Neuron (in vitro differentiated cells): ENCODE measurements around the gene GALNTL6.

Experiments
- H2AFZ ChIP-seq: one replicate; pipeline ENCODE4 v1.6.1; 2013; ENCODE audit warnings: low read depth, mild to moderate bottlenecking, inconsistent platforms, low read length, moderate library complexity
- H3K27me3 ChIP-seq: one replicate; pipeline ENCODE4 v1.6.1; 2013; ENCODE audit warnings: low read length; ENCODE audit not compliant: insufficient read depth
- H3K36me3 ChIP-seq: one replicate; pipeline ENCODE4 v1.6.1; 2013; ENCODE audit warnings: low read length; ENCODE audit not compliant: insufficient read depth
- H3K4me1 ChIP-seq: one replicate; pipeline ENCODE4 v1.6.1; 2013; ENCODE audit warnings: low read length; ENCODE audit not compliant: insufficient read depth
- H3K4me3 ChIP-seq: 2 replicates; pipeline ENCODE4 v1.5.1; 2013; ENCODE audit warnings: mild to moderate bottlenecking, low read length, moderate library complexity
- H3K9me3 ChIP-seq: one replicate; pipeline ENCODE4 v1.6.1; 2013; ENCODE audit warnings: low read length

Gene GALNTL6

DNA sequence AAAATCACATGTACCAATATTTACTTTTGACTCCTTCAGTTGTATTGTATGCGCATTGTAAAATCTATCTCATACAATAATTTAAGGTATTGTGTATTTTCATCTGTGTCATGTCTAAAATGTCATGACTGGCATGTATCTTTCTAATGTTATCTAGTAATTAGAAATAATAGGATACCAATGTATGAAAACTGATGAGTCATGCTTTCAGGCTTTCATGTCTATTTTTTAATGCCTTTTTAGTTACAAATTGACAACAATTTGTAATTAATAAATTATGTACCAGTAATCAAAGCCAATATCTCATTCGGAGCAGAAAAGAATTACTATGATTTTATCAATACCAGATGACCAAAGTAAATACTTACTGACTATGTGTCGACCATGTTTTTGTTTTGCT, 107.7 kb downstream of the GALNTL6 start:
- Histone ChIP-seq H3K27me3 (no peaks in the 10 kb centered on the region), H3K9me3 (no peaks in the 10 kb centered on the region), H3K36me3 (no peaks in the 10 kb centered on the region), H3K4me1 (no peaks in the 10 kb centered on the region), H2AFZ (no peak overlapping the region), H3K4me3 (no peak overlapping the region)

DNA sequence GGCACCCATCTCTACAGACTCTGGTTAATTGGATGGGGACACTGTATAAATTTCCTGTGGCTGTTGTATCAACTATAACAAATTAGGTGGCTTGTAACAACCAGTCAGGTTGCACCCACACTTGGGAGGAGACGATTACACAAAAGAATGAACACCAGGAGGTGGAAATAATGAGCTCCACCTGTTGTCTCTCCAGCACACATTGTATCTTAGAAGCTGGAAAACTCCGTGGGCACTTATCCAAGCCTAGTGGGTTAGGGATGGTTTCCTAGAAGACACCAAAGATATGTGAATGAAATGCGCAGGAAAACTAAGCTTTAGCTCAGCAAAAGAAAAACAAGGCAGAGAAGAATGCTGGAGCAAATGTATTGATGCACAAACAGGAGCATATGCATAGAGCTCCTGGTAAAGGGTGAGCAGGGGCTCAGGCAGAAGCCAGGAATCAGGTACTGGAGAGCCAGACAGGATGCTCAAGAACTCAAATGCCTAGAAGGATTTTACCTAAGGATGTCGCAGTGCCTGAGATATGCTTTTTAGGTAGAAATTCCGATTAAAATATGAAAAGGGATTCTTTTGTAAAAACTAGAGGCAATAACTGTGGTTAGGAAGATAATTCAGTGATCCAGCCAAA, 111.7 kb downstream of the GALNTL6 start:
- H3K4me1 ChIP-seq = no peaks in the 10 kb centered on the region
- H3K9me3 ChIP-seq = no peaks in the 10 kb centered on the region
- no peak overlapping the region for H3K4me3 ChIP-seq
- no peaks in the 10 kb centered on the region for H3K36me3 ChIP-seq
- no peaks in the 10 kb centered on the region for H3K27me3 ChIP-seq
- H2AFZ ChIP-seq = no peak overlapping the region

DNA sequence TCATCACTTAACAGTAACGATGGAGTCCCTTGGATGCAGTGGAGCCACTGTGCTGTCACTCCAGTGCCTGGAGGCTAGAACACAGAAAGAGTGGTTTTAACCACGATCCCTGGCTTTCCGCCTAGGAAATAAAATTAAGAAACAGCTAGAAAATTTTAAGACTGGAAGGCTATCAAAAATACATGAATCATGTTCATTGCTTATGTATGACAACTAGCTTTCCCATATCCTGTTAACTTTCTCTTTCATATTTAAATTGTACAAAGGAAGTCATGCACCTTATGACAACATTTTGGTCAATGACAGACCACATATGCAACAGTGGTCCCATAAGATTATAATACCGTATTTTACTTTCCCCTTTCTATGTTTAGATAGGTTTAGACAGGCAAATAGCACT, 115.1 kb downstream of the GALNTL6 start:
- no peaks in the 10 kb centered on the region for H3K9me3 ChIP-seq
- no peaks in the 10 kb centered on the region for H3K36me3 ChIP-seq
- no peaks in the 10 kb centered on the region for H3K4me1 ChIP-seq
- H2AFZ ChIP-seq = no peak overlapping the region
- no peak overlapping the region for H3K4me3 ChIP-seq
- no peaks in the 10 kb centered on the region for H3K27me3 ChIP-seq

- no peaks in the 10 kb centered on the region for H3K36me3 ChIP-seq
- H3K9me3 ChIP-seq = no peaks in the 10 kb centered on the region
- no peak overlapping the region for H2AFZ ChIP-seq
- H3K4me3 ChIP-seq = no peak overlapping the region
- H3K27me3 ChIP-seq = no peaks in the 10 kb centered on the region
- H3K4me1 ChIP-seq = no peaks in the 10 kb centered on the region
Observed at GRCh38 chr4:171929477-171929876, 116.3 kb downstream of the GALNTL6 start.

DNA sequence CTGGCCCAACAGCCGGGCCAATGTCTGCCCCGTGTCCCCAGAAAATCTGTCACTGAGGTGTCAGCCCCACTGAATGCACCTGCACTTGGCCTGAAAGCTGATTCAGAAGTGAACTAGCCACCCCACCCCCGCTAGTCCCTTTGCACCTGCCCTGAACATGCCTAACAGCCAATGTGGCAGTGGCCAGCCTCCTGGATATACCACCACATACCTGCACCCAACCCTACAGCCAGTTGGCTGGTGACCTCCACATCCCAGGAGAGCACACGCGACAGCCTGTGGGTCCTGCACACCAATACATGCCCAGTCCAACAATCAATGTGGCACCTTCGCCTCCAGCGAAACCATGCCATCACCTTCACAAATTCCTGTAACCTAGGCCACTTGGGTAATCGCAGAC, 116.7 kb downstream of the GALNTL6 start:
- Histone ChIP-seq H2AFZ (no peak overlapping the region), H3K4me1 (no peaks in the 10 kb centered on the region), H3K9me3 (no peaks in the 10 kb centered on the region), H3K36me3 (no peaks in the 10 kb centered on the region), H3K4me3 (no peak overlapping the region), H3K27me3 (no peaks in the 10 kb centered on the region)

GRCh38 chr4:171932238-171932637, 119.0 kb downstream of the GALNTL6 start:
- Histone ChIP-seq H3K27me3 (no peaks in the 10 kb centered on the region), H2AFZ (no peak overlapping the region), H3K4me1 (no peaks in the 10 kb centered on the region), H3K4me3 (no peak overlapping the region), H3K36me3 (no peaks in the 10 kb centered on the region), H3K9me3 (no peaks in the 10 kb centered on the region)

- Histone ChIP-seq H3K36me3 (no peaks in the 10 kb centered on the region), H3K9me3 (no peaks in the 10 kb centered on the region), H2AFZ (no peak overlapping the region), H3K4me1 (peaks cover 11% of the 10 kb centered on the region), H3K4me3 (no peak overlapping the region), H3K27me3 (no peaks in the 10 kb centered on the region)
Observed at GRCh38 chr4:171940656-171941055, 127.5 kb downstream of the GALNTL6 start.

- Histone ChIP-seq H3K36me3 (no peaks in the 10 kb centered on the region), H3K4me3 (no peak overlapping the region), H3K27me3 (no peaks in the 10 kb centered on the region), H3K9me3 (no peaks in the 10 kb centered on the region), H3K4me1 (no peaks in the 10 kb centered on the region), H2AFZ (no peak overlapping the region)
Observed at GRCh38 chr4:171947400-171947799, 134.2 kb downstream of the GALNTL6 start.

DNA sequence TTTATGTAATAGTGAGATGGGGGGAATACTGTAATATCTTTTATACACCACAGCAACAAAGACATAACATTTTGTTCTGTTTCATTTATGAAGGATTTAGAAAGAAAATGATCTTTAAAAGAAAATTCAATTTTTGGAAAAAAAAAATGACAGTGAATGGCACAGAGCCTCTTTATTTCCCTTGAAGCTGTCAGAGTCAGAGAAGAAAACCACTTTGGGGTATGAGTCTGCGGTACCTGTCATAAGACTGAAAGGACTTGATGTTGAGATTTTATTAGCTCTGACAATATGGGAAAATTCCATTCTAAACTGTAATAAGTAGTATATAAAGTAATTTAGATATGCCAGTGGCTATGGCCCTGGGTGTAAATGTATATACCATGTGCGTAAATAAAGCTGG, 134.8 kb downstream of the GALNTL6 start:
- no peak overlapping the region for H2AFZ ChIP-seq
- no peaks in the 10 kb centered on the region for H3K9me3 ChIP-seq
- no peaks in the 10 kb centered on the region for H3K27me3 ChIP-seq
- no peaks in the 10 kb centered on the region for H3K4me1 ChIP-seq
- no peak overlapping the region for H3K4me3 ChIP-seq
- H3K36me3 ChIP-seq = no peaks in the 10 kb centered on the region

DNA sequence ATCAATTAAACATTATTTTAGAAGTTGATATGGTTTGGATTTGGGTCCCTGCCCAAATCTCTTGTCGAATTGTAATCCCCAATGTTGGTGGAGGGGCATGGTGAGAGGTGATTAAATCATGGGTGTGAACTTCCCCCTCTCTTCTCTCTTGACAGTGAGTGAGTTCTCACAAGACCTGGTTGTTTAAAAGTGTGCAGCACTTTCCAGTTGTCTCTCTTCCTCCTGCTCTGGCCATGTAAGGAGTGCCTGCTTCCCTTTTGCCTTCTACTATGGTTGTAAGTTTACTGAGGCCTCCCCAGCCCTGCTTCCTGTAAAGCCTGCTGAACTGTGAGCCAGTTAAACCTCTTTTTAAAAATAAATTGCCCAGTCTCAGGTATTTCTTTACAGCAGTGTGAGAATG, 141.4 kb downstream of the GALNTL6 start:
- Histone ChIP-seq H3K36me3 (no peaks in the 10 kb centered on the region), H3K4me1 (no peaks in the 10 kb centered on the region), H3K27me3 (no peaks in the 10 kb centered on the region), H3K4me3 (no peak overlapping the region), H3K9me3 (no peaks in the 10 kb centered on the region), H2AFZ (no peak overlapping the region)

DNA sequence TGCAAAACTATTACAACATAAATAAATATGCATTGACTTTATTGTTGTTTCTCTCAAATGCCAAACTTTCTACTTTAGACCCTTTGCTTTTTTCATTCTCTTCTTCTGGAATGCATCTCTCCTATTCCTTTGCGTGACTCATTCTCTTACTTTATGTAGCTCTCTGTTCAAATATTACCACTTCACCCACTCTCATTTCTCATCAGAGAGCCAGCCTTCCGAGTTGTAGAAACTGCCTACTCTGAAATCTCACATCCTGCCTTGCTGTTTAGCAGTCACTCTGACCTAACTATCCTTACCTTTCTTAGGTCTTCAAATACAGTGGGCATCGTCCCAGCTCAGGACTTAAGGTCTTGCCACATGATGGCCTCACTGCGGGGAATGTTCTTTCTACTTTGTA, 143.5 kb downstream of the GALNTL6 start:
- H3K4me3 ChIP-seq = no peak overlapping the region
- no peaks in the 10 kb centered on the region for H3K4me1 ChIP-seq
- no peaks in the 10 kb centered on the region for H3K9me3 ChIP-seq
- H3K27me3 ChIP-seq = no peaks in the 10 kb centered on the region
- H2AFZ ChIP-seq = no peak overlapping the region
- H3K36me3 ChIP-seq = no peaks in the 10 kb centered on the region

- Histone ChIP-seq H2AFZ (no peak overlapping the region), H3K27me3 (no peaks in the 10 kb centered on the region), H3K4me1 (no peaks in the 10 kb centered on the region), H3K4me3 (no peak overlapping the region), H3K36me3 (no peaks in the 10 kb centered on the region), H3K9me3 (no peaks in the 10 kb centered on the region)
Observed at GRCh38 chr4:171962110-171962509, 148.9 kb downstream of the GALNTL6 start.

- H3K27me3 ChIP-seq = no peaks in the 10 kb centered on the region
- no peak overlapping the region for H3K4me3 ChIP-seq
- no peaks in the 10 kb centered on the region for H3K9me3 ChIP-seq
- H3K4me1 ChIP-seq = no peaks in the 10 kb centered on the region
- no peaks in the 10 kb centered on the region for H3K36me3 ChIP-seq
- H2AFZ ChIP-seq = no peak overlapping the region
Observed at GRCh38 chr4:171966356-171966755, 153.2 kb downstream of the GALNTL6 start.

GRCh38 chr4:171978216-171978615, 165.0 kb downstream of the GALNTL6 start:
- no peak overlapping the region for H2AFZ ChIP-seq
- no peak overlapping the region for H3K4me3 ChIP-seq
- H3K27me3 ChIP-seq = no peaks in the 10 kb centered on the region
- H3K9me3 ChIP-seq = no peaks in the 10 kb centered on the region
- H3K36me3 ChIP-seq = no peaks in the 10 kb centered on the region
- no peaks in the 10 kb centered on the region for H3K4me1 ChIP-seq
